OCI-LY1 (cell line): ENCODE results near the gene CEP68.

Source experiments
- H2AFZ ChIP-seq: fragments of 200-600 bp; sonication (generic), shearing (Covaris generic); 2 replicates; pipeline ENCODE4 v1.6.0; 2014; ENCODE audit warnings: antibody characterized with exemption, mild to moderate bottlenecking, low read length
- H3F3A ChIP-seq: fragments of 200-600 bp; sonication (generic), shearing (Covaris generic); 2 replicates; pipeline ENCODE4 v1.6.0; 2014; ENCODE audit warnings: mild to moderate bottlenecking, antibody characterized with exemption, low read length, moderate library complexity; ENCODE audit not compliant: insufficient read depth
- H3K27ac ChIP-seq: fragments of 200-600 bp; sonication (generic); 2 replicates; pipeline ENCODE4 v1.5.1; 2014; ENCODE audit warnings: low read length, mixed run types, mild to moderate bottlenecking, low read depth; ENCODE audit not compliant: poor library complexity, severe bottlenecking
- H3K27me3 ChIP-seq: fragments of 200-600 bp; sonication (generic); 2 replicates; pipeline ENCODE4 v1.6.0; 2014; ENCODE audit warnings: antibody characterized with exemption, mild to moderate bottlenecking, low read length, moderate library complexity; ENCODE audit not compliant: insufficient read depth
- H3K36me3 ChIP-seq: fragments of 200-600 bp; sonication (generic); 2 replicates; pipeline ENCODE4 v1.6.1; 2014; ENCODE audit warnings: mild to moderate bottlenecking, antibody characterized with exemption, low read length, moderate library complexity, mixed read lengths; ENCODE audit not compliant: insufficient read depth
- H3K4me1 ChIP-seq: fragments of 200-600 bp; sonication (generic); 2 replicates; pipeline ENCODE4 v1.5.1; 2014; ENCODE audit warnings: mild to moderate bottlenecking, low read length, moderate library complexity; ENCODE audit not compliant: insufficient read depth, severe bottlenecking
- H3K4me2 ChIP-seq: fragments of 200-600 bp; sonication (generic), shearing (Covaris generic); 2 replicates; pipeline ENCODE4 v1.6.1; 2014; ENCODE audit warnings: low read length
- H3K4me3 ChIP-seq: fragments of 200-600 bp; sonication (generic); 2 replicates; pipeline ENCODE4 v1.5.1; 2014; ENCODE audit warnings: low read length, low read depth, mild to moderate bottlenecking, mixed read lengths; ENCODE audit not compliant: poor library complexity, severe bottlenecking
- H3K79me2 ChIP-seq: fragments of 200-600 bp; shearing (Covaris generic); 2 replicates; pipeline ENCODE4 v1.6.1; 2016; ENCODE audit warnings: mixed run types, low read length, mixed read lengths; ENCODE audit not compliant: insufficient read depth
- H3K9ac ChIP-seq: fragments of 200-600 bp; sonication (generic), shearing (Covaris generic); 2 replicates; pipeline ENCODE4 v1.6.1; 2014; ENCODE audit warnings: mild to moderate bottlenecking, low read length, mixed read lengths
- H3K9me2 ChIP-seq: fragments of 200-600 bp; sonication (generic), shearing (Covaris generic); 2 replicates; pipeline ENCODE4 v1.6.1; 2014; ENCODE audit warnings: low read depth, mild to moderate bottlenecking, low read length, mixed read lengths
- H3K9me3 ChIP-seq: fragments of 200-600 bp; shearing (Covaris generic); 2 replicates; pipeline ENCODE4 v1.6.1; 2014; ENCODE audit warnings: low read length, mixed read lengths
- H4K20me1 ChIP-seq: fragments of 200-600 bp; sonication (generic), shearing (Covaris generic); 2 replicates; pipeline ENCODE4 v1.6.0; 2016; ENCODE audit warnings: mild to moderate bottlenecking, low read length; ENCODE audit not compliant: insufficient read depth
- CTCF ChIP-seq: fragments of 200-600 bp; sonication (generic), shearing (Covaris generic); IDR thresholded peaks from 2 replicates; pipeline ENCODE4 v1.5.1; 2017; ENCODE audit warnings: mild to moderate bottlenecking, antibody characterized with exemption, low read length, moderate library complexity, mixed read lengths
- EZH2 ChIP-seq: fragments of 200-600 bp; sonication (generic), shearing (Covaris generic); IDR thresholded peaks from 2 replicates; pipeline ENCODE4 v1.8.0; 2017; ENCODE audit warnings: borderline replicate concordance, mixed run types, mild to moderate bottlenecking, antibody characterized with exemption, low read length, moderate library complexity, mixed read lengths

CEP68 gene

GRCh38 chr2:65055422-65056214, 598 bp upstream of the CEP68 start:
- Histone ChIP-seq H3K4me1 (peaks cover 48% of the 10 kb centered on the region), H3K36me3 (peaks cover 12% of the 10 kb centered on the region), H4K20me1 (no peaks in the 10 kb centered on the region), H2AFZ (no peak overlapping the region), H3K9me2 (no peaks in the 10 kb centered on the region), H3K4me3 (peak overlapping the region; percentile 66), H3K27me3 (no peaks in the 10 kb centered on the region), H3K27ac (peak overlapping the region; percentile 56), H3K9me3 (no peaks in the 10 kb centered on the region), H3K9ac (peak overlapping the region; percentile 44), H3K79me2 (no peaks in the 10 kb centered on the region), H3F3A (no peaks in the 10 kb centered on the region), H3K4me2 (peak overlapping the region; percentile 97)
- no peak for TF ChIP-seq CTCF
- no peak for TF ChIP-seq EZH2

GRCh38 chr2:65057054-65057375, 799 bp downstream of the CEP68 start:
- Histone ChIP-seq H3F3A (no peaks in the 10 kb centered on the region), H4K20me1 (no peaks in the 10 kb centered on the region), H3K79me2 (no peaks in the 10 kb centered on the region), H3K9me2 (no peaks in the 10 kb centered on the region), H3K4me2 (peak overlapping the region; percentile 97), H3K9me3 (no peaks in the 10 kb centered on the region), H2AFZ (no peak overlapping the region), H3K27me3 (no peaks in the 10 kb centered on the region), H3K27ac (peak overlapping the region; percentile 47), H3K36me3 (no peaks in the 10 kb centered on the region; the same call in 1 of the 2 replicates), H3K4me1 (peaks cover 48% of the 10 kb centered on the region), H3K4me3 (peak overlapping the region; percentile 66), H3K9ac (peak overlapping the region; percentile 65)
- TF ChIP-seq EZH2 (no peak), CTCF (no peak)

GRCh38 chr2:65057391-65058052, 1.3 kb downstream of the CEP68 start:
- Histone ChIP-seq H3F3A (no peaks in the 10 kb centered on the region), H3K4me2 (peak overlapping the region; percentile 97), H3K9me2 (no peaks in the 10 kb centered on the region)

More at GRCh38 chr2:65057391-65058052, 1.3 kb downstream of the CEP68 start:
- no peak for TF ChIP-seq CTCF
- TF ChIP-seq EZH2: no peak
- Histone ChIP-seq H3K27me3 (no peaks in the 10 kb centered on the region), H3K27ac (peak overlapping the region; percentile 47), H3K36me3 (no peaks in the 10 kb centered on the region), H3K9me3 (no peaks in the 10 kb centered on the region), H2AFZ (no peak overlapping the region), H3K4me3 (peak overlapping the region; percentile 66), H3K79me2 (no peaks in the 10 kb centered on the region), H3K4me1 (peaks cover 47% of the 10 kb centered on the region), H3K9ac (peak overlapping the region; percentile 65), H4K20me1 (no peaks in the 10 kb centered on the region)
